OCI-LY3 (cell line): ENCODE results near the gene SFXN2.
"Not testable (repeated sequence)": the region's sequence is repeated elsewhere in the genome, so short reads cannot be mapped to it uniquely, and the experiment has no call there.

Experiments used
- H2AFZ ChIP-seq: fragments of 200-600, 300-600 bp; shearing (Covaris generic); 2 replicates; pipeline ENCODE4 v1.6.0; 2014; ENCODE audit warnings: antibody characterized with exemption, low read depth, low read length
- H3K27ac ChIP-seq: fragments of 200-600, 300-600 bp; sonication (generic); 2 replicates; pipeline ENCODE4 v1.5.1; 2014; ENCODE audit warnings: mild to moderate bottlenecking, low read length, moderate library complexity, mixed read lengths
- H3K27me3 ChIP-seq: fragments of 200-600, 300-600 bp; sonication (generic); 2 replicates; pipeline ENCODE4 v1.6.1; 2014; ENCODE audit warnings: low read depth, low read length, mixed read lengths
- H3K36me3 ChIP-seq: fragments of 200-600, 300-600 bp; sonication (generic); replicated peaks from 2 replicates; pipeline ENCODE3; 2014; ENCODE audit warnings: low read depth, low read length, mixed read lengths
- H3K4me1 ChIP-seq: fragments of 300-600, 200-600 bp; sonication (generic); 2 replicates; pipeline ENCODE4 v1.6.1; 2014; ENCODE audit warnings: low read length, mixed read lengths
- H3K4me2 ChIP-seq: fragments of 200-600, 300-600 bp; sonication (generic); 2 replicates; pipeline ENCODE4 v1.6.1; 2014; ENCODE audit warnings: low read length, mixed read lengths
- H3K4me3 ChIP-seq: fragments of 300-600, 200-600 bp; sonication (generic); 2 replicates; pipeline ENCODE4 v1.5.1; 2014; ENCODE audit warnings: antibody characterized with exemption, mild to moderate bottlenecking, low read length, moderate library complexity
- H3K79me2 ChIP-seq: fragments of 300-600, 200-600 bp; shearing (Covaris generic); 2 replicates; pipeline ENCODE4 v1.6.1; 2014; ENCODE audit warnings: mild to moderate bottlenecking, low read length, mixed read lengths
- H3K9ac ChIP-seq: fragments of 300-600, 200-600 bp; shearing (Covaris generic); 2 replicates; pipeline ENCODE4 v1.6.0; 2014; ENCODE audit warnings: mild to moderate bottlenecking, low read length, moderate library complexity
- H3K9me3 ChIP-seq: fragments of 200-600, 300-600 bp; shearing (Covaris generic); 2 replicates; pipeline ENCODE4 v1.6.1; 2014; ENCODE audit warnings: low read length, mixed read lengths; ENCODE audit not compliant: insufficient read depth
- H4K20me1 ChIP-seq: fragments of 200-600, 300-600 bp; sonication (generic); 2 replicates; pipeline ENCODE4 v1.6.1; 2016; ENCODE audit warnings: low read length, mixed read lengths; ENCODE audit not compliant: insufficient read depth
- EZH2phosphoT487 ChIP-seq: fragments of 200-600 bp; shearing (Covaris generic); IDR thresholded peaks from 2 replicates; pipeline ENCODE4 v1.6.1; 2018; ENCODE audit warnings: antibody characterized with exemption, mixed run types, low read depth
- TF ChIP-seq, protein P1 (sequence below): fragments of 200-600, 300-600 bp; sonication (generic); IDR thresholded peaks from 2 replicates; pipeline ENCODE4 v1.5.1; 2014; ENCODE audit warnings: antibody characterized with exemption, low read length, low read depth

SFXN2 gene

DNA sequence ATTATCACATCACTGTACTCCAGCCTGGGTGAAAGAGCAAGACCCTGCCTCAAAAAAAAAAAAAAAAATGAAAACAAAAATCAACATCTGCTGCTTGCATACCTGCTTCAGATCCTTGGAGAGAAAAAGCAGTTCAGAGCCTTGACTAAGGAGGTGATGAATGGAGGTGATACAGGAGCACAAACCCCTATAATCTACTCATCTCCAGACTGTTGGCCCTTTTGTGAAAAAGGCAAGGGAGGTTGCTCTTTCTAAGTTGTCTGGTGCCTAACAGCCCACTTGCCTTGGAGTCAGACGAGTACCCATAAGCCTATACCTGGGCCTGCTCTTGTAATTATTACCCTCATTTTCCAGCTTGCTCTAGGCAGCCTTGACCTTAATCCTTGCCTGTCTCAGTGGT lies 1.4 kb downstream of the SFXN2 start:
- Histone ChIP-seq H3K4me3 (peak overlapping the region; percentile 86), H3K4me2 (peak overlapping the region; percentile 82), H3K27ac (no peak overlapping the region), H4K20me1 (no peaks in the 10 kb centered on the region), H3K9me3 (no peaks in the 10 kb centered on the region), H3K79me2 (peaks cover 78% of the 10 kb centered on the region), H3K27me3 (no peaks in the 10 kb centered on the region), H3K4me1 (peaks cover 20% of the 10 kb centered on the region), H2AFZ (no peak overlapping the region), H3K9ac (no peak overlapping the region), H3K36me3 (peaks cover 10% of the 10 kb centered on the region)
- TF ChIP-seq, protein P1, sequence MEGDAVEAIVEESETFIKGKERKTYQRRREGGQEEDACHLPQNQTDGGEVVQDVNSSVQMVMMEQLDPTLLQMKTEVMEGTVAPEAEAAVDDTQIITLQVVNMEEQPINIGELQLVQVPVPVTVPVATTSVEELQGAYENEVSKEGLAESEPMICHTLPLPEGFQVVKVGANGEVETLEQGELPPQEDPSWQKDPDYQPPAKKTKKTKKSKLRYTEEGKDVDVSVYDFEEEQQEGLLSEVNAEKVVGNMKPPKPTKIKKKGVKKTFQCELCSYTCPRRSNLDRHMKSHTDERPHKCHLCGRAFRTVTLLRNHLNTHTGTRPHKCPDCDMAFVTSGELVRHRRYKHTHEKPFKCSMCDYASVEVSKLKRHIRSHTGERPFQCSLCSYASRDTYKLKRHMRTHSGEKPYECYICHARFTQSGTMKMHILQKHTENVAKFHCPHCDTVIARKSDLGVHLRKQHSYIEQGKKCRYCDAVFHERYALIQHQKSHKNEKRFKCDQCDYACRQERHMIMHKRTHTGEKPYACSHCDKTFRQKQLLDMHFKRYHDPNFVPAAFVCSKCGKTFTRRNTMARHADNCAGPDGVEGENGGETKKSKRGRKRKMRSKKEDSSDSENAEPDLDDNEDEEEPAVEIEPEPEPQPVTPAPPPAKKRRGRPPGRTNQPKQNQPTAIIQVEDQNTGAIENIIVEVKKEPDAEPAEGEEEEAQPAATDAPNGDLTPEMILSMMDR, result no peak

DNA sequence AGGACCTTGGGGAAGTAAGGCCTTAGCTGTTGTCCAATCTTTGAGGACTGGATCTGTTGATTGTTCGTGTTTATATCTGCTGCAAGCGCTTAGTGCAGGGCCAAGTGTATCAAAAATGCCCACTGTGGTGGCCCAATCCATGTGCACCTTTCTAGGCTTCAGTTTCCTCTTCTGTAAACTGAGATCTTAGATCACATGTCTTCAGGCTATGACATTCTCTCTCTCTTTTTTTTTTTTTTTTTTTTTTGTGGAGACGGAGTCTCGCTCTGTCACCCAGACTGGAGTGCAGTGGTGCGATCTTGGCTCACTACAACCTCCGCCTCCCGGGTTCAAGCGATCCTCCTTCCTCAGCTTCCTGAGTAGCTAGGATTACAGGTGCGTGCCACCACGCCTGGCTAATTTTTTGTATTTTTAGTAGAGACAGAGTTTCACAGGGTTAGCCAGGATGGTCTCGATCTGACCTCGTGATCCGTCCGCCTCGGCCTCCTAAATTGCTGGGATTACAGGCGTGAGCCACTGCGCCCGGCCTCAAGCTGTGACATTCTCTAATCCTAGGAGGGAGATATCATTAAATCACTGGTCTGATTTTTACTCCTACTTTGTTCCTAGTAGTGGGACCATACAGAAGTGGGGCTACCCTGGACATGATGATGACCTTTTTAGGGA lies 2.6 kb downstream of the SFXN2 start:
- peaks cover 14% of the 10 kb centered on the region for H3K4me1 ChIP-seq
- H3K36me3 ChIP-seq, H3K4me2 ChIP-seq, H3K9me3 ChIP-seq, H4K20me1 ChIP-seq, H3K4me3 ChIP-seq, H3K27me3 ChIP-seq, H3K9ac ChIP-seq, H2AFZ ChIP-seq, H3K27ac ChIP-seq: not testable (repeated sequence)
- peaks cover 78% of the 10 kb centered on the region for H3K79me2 ChIP-seq

DNA sequence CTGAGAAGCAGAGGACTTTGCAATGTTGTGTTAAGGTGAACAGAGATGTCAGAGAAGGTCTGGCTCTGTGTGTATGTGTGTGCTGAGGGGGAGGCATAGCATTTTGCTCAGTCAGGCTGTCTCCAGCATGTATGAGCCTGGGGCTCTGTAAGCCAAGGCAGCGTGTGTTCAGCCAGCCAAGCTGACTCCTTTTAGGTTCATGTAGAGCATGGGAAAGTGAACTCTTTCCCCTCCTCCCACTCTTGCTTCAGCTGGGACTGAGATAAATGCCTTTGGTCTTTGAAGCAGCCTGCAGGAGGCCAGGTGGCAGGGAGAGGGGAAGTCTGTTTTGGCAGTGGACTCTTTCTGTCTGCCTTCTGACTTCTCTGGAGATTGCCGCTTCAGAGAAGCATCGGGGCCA lies 3.8 kb downstream of the SFXN2 start:
- peaks cover 75% of the 10 kb centered on the region for H3K79me2 ChIP-seq
- no peak overlapping the region for H3K9ac ChIP-seq
- no peak overlapping the region for H3K4me2 ChIP-seq
- no peaks in the 10 kb centered on the region for H4K20me1 ChIP-seq
- no peaks in the 10 kb centered on the region for H3K27me3 ChIP-seq
- peaks cover 10% of the 10 kb centered on the region for H3K36me3 ChIP-seq
- peaks cover 8% of the 10 kb centered on the region for H3K4me1 ChIP-seq
- H3K9me3 ChIP-seq, result no peaks in the 10 kb centered on the region
- H2AFZ ChIP-seq, result no peak overlapping the region
- TF ChIP-seq, protein P1, result no peak
- TF ChIP-seq EZH2phosphoT487, result no peak
- H3K27ac ChIP-seq, result no peak overlapping the region
- no peak overlapping the region for H3K4me3 ChIP-seq

DNA sequence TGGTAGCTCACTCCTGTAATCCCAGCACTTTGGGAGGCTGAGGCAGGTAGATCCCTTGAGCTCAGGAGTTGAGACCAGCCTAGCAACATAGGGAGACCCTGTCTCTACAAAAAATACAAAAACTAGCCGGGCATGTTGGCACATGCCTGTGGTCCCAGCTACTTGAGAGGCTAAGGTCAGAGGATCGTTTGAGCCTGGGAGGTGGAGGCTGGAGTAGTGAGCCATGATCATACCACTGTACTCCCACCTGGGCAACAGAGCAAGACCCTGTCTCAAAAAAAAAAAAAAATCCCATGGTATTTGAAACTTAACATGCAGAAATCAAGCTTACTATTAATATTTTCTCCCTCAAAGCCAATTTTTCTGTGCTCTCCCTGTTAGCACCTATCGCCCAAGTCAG lies 5.9 kb downstream of the SFXN2 start:
- Histone ChIP-seq H3K79me2 (peaks cover 70% of the 10 kb centered on the region), H2AFZ (no peak overlapping the region), H3K4me3 (no peak overlapping the region), H3K4me2 (no peak overlapping the region), H3K9ac (no peak overlapping the region), H3K27ac (no peak overlapping the region), H4K20me1 (no peaks in the 10 kb centered on the region), H3K4me1 (peaks cover 8% of the 10 kb centered on the region), H3K9me3 (no peaks in the 10 kb centered on the region), H3K36me3 (peaks cover 12% of the 10 kb centered on the region), H3K27me3 (no peaks in the 10 kb centered on the region)
- TF ChIP-seq, protein P1, result no peak
- TF ChIP-seq EZH2phosphoT487, result no peak
